ENCODE results near the gene TMEM179B. TPM values are rescaled to one million over a fixed set of nuclear protein-coding genes. Genes with fewer than 3 reads are reported as not detected.

TMEM179B gene
- total RNA-seq, 4 donors from 2014 or later = 65.9 to 112 (median 89.8) TPM

- TF ChIP-seq EP300 (IDR thresholded peaks at IDR 0.05; ENCODE audit: low read depth) (no peak), CTCF (IDR thresholded peaks at IDR 0.05) (peak; percentile 18 to 46 (median 30)), POLR2A (IDR thresholded peaks at IDR 0.05) (peak; percentile 91), POLR2AphosphoS5 (IDR thresholded peaks at IDR 0.05) (peak; percentile 92 to 96 (median 93))
- Histone ChIP-seq H3K9me3 (no peaks in the 10 kb centered on the region), H3K4me3 (peak within 1 kb of the TSS; percentile 70 to 92 (median 81)), H3K36me3 (peaks cover 0 to 44% (median 17%) of the 10 kb centered on the region in 4 donors), H3K27ac (peak within 1 kb of the TSS; percentile 87 to 92 (median 90)), H3K27me3 (no peaks in the 10 kb centered on the region), H3K4me1 (peaks cover 15 to 44% (median 35%) of the 10 kb centered on the region in 4 donors)
- intact Hi-C loops (cut with DNase I; ENCODE audit: low total_unique reads) = no loop called here
- peak; percentile 93 for DNase-seq
- in situ Hi-C loops (cut with MboI; ENCODE audit: low pct_ligation_motif_present in 1 of 4, low pct_unique_long_range_greater_than_20kb in 1 of 4, low sequenced_read_pairs in 3 of 4) = no loop called here
- 0% methylated on average over 1 to 47 of the region's 58 CpGs for WGBS, 2 donors (ENCODE audit: low coverage in 1 of 2)
Measured at GRCh38 chr11:62791501-62792201, 4.4 kb downstream of the TMEM179B start, which contains the start of gene TMEM223. TMEM223 (minus strand) TSS chr11:62792006; CDS start chr11:62791994, 12 bp downstream.

- TF ChIP-seq POLR2AphosphoS5 (IDR thresholded peaks at IDR 0.05) (no peak), POLR2A (IDR thresholded peaks at IDR 0.05) (no peak), EP300 (IDR thresholded peaks at IDR 0.05; ENCODE audit: low read depth) (no peak), CTCF (IDR thresholded peaks at IDR 0.05) (no peak)
- Histone ChIP-seq H3K4me1 (peaks cover 15 to 44% (median 35%) of the 10 kb centered on the region in 4 donors), H3K9me3 (no peaks in the 10 kb centered on the region), H3K27me3 (no peaks in the 10 kb centered on the region), H3K36me3 (peaks cover 0 to 47% (median 19%) of the 10 kb centered on the region in 4 donors), H3K4me3 (peak overlapping the region in 3 of 4 donors; percentile 75 to 92 (median 87)), H3K27ac (peak overlapping the region; percentile 87 to 92 (median 90))
- DNase-seq = peak; percentile 29
- in situ Hi-C loops (cut with MboI; ENCODE audit: low pct_ligation_motif_present in 1 of 4, low pct_unique_long_range_greater_than_20kb in 1 of 4, low sequenced_read_pairs in 3 of 4) = no loop called here
- intact Hi-C loops (cut with DNase I; ENCODE audit: low total_unique reads) = no loop called here
- 0 to 37% methylated on average over 1 to 10 of the region's 11 CpGs for WGBS, 2 donors (ENCODE audit: low coverage in 1 of 2)
Measured at GRCh38 chr11:62792202-62792575, 5.0 kb downstream of the TMEM179B start.

GRCh38 chr11:62794201-62794775 is 7.1 kb downstream of the TMEM179B start:
- Histone ChIP-seq H3K36me3 (peaks cover 0 to 67% (median 30%) of the 10 kb centered on the region in 4 donors), H3K4me3 (no peak overlapping the region), H3K27me3 (no peaks in the 10 kb centered on the region), H3K9me3 (no peaks in the 10 kb centered on the region), H3K4me1 (peaks cover 15 to 27% (median 21%) of the 10 kb centered on the region in 4 donors), H3K27ac (no peak overlapping the region)
- intact Hi-C loops (cut with DNase I; ENCODE audit: low total_unique reads) = no loop called here
- WGBS, 2 donors (ENCODE audit: low coverage in 1 of 2) = 93 to 97% methylated on average over 5 to 8 of the region's 8 CpGs
- TF ChIP-seq POLR2AphosphoS5 (IDR thresholded peaks at IDR 0.05) (no peak), CTCF (IDR thresholded peaks at IDR 0.05) (no peak), POLR2A (IDR thresholded peaks at IDR 0.05) (no peak), EP300 (IDR thresholded peaks at IDR 0.05; ENCODE audit: low read depth) (no peak)
- DNase-seq = no peak
- in situ Hi-C loops (cut with MboI; ENCODE audit: low pct_ligation_motif_present in 1 of 4, low pct_unique_long_range_greater_than_20kb in 1 of 4, low sequenced_read_pairs in 3 of 4) = no loop called here

- H3K4me3 ChIP-seq = no peak overlapping the region
- DNase-seq = no peak
- H3K27me3 ChIP-seq = no peaks in the 10 kb centered on the region
- TF ChIP-seq POLR2A (IDR thresholded peaks at IDR 0.05) = no peak
- TF ChIP-seq POLR2AphosphoS5 (IDR thresholded peaks at IDR 0.05) = no peak
- TF ChIP-seq EP300 (IDR thresholded peaks at IDR 0.05; ENCODE audit: low read depth) = no peak
- TF ChIP-seq CTCF (IDR thresholded peaks at IDR 0.05) = no peak
- no peaks in the 10 kb centered on the region for H3K9me3 ChIP-seq
- intact Hi-C loops (cut with DNase I; ENCODE audit: low total_unique reads) = no loop called here
- peaks cover 8% of the 10 kb centered on the region in 4 donors for H3K4me1 ChIP-seq
- 84 to 89% methylated on average over 7 of the region's 7 CpGs for WGBS, 2 donors (ENCODE audit: low coverage in 1 of 2)
- in situ Hi-C loops (cut with MboI; ENCODE audit: low pct_ligation_motif_present in 1 of 4, low pct_unique_long_range_greater_than_20kb in 1 of 4, low sequenced_read_pairs in 3 of 4) = no loop called here
- peaks cover 0 to 78% (median 40%) of the 10 kb centered on the region in 4 donors for H3K36me3 ChIP-seq
- no peak overlapping the region for H3K27ac ChIP-seq
Measured at GRCh38 chr11:62796281-62796680, 9.1 kb downstream of the TMEM179B start.

Measured in transverse colon (tissue), 4 donors.